HepG2 (cell line): ENCODE data around the gene QDPR. TPM values are rescaled to one million over a fixed set of nuclear protein-coding genes. Genes with fewer than 3 reads are reported as not detected.

Experiments
- FOXO4 ChIP-seq: sonication (generic); formaldehyde crosslinking; conservative IDR thresholded peaks from 2 replicates; pipeline ENCODE4 v1.8.1; 2023; ENCODE audit warnings: missing genetic modification reagents
- GZF1 ChIP-seq: sonication (generic); formaldehyde crosslinking; IDR thresholded peaks from 2 replicates; pipeline ENCODE4 v1.5.1; 2020; ENCODE audit warnings: mild to moderate bottlenecking, missing genetic modification reagents
- HDAC2 ChIP-seq: sonication (generic); formaldehyde crosslinking; IDR thresholded peaks from 2 replicates; pipeline ENCODE4 v1.4.0; 2020; ENCODE audit warnings: missing genetic modification reagents
- IRX3 ChIP-seq: sonication (generic); formaldehyde crosslinking; IDR thresholded peaks from 2 replicates; pipeline ENCODE4 v1.8.1; 2023; ENCODE audit warnings: mild to moderate bottlenecking, low read depth, missing genetic modification reagents, borderline replicate concordance
- MTA3 ChIP-seq: sonication (generic); formaldehyde crosslinking; IDR thresholded peaks from 2 replicates; pipeline ENCODE4 v1.4.0; 2020; ENCODE audit warnings: missing genetic modification reagents
- PITX1 ChIP-seq: sonication (generic); formaldehyde crosslinking; IDR thresholded peaks from 2 replicates; pipeline ENCODE4 v1.5.1; 2020; ENCODE audit warnings: mild to moderate bottlenecking, missing genetic modification reagents
- RFX5 ChIP-seq: IDR thresholded peaks from 2 replicates; pipeline ENCODE4 v1.6.1; 2011; ENCODE audit warnings: low read depth, low read length, improper control_type of control experiment
- RORA ChIP-seq: sonication (generic); formaldehyde crosslinking; IDR thresholded peaks from 2 replicates; pipeline ENCODE4 v1.5.0; 2020; ENCODE audit warnings: mild to moderate bottlenecking, missing genetic modification reagents, moderate library complexity
- SOX13 ChIP-seq, 3 experiments: fragments of 450-650 bp in 1 of 3; sonication (generic) in 1 of 3; formaldehyde crosslinking in 1 of 3; IDR thresholded peaks in 2 of 3; conservative IDR thresholded peaks in 1 of 3; 2 replicates each; pipeline versions ENCODE4 v1.5.0 to v1.6.1; 2016 to 2020; ENCODE audit warnings: antibody characterized with exemption in 1 of 3, mild to moderate bottlenecking in 1 of 3, missing compliant biosample characterization in 1 of 3, missing genetic modification reagents in 1 of 3, moderate library complexity in 1 of 3
- SRF ChIP-seq: IDR thresholded peaks from 2 replicates; pipeline ENCODE4 v1.6.1; 2011; ENCODE audit warnings: mild to moderate bottlenecking, low read depth, low read length, moderate library complexity
- TAF15 ChIP-seq: fragments of 200-400 bp; formaldehyde crosslinking; IDR thresholded peaks from one replicate; pipeline ENCODE4 v1.6.1; 2018; ENCODE audit warnings: mild to moderate bottlenecking, low read depth, low read length; ENCODE audit not compliant: poor library complexity, severe bottlenecking
- TARDBP ChIP-seq: sonication (generic); formaldehyde crosslinking; IDR thresholded peaks from 2 replicates; pipeline ENCODE4 v1.8.0; 2022; ENCODE audit warnings: mild to moderate bottlenecking, missing genetic modification reagents
- TEAD3 ChIP-seq: optimal IDR thresholded peaks from 2 replicates; pipeline ENCODE3; 2016; ENCODE audit warnings: borderline replicate concordance
- TGIF2 ChIP-seq: IDR thresholded peaks from 2 replicates; pipeline ENCODE4 v1.6.1; 2016; ENCODE audit warnings: control low read depth, missing compliant biosample characterization
- ZBTB4 ChIP-seq: sonication (generic); formaldehyde crosslinking; IDR thresholded peaks from 2 replicates; pipeline ENCODE4 v1.4.0; 2020; ENCODE audit warnings: missing genetic modification reagents, mild to moderate bottlenecking, borderline replicate concordance
- ZBTB7A ChIP-seq: sonication (generic); formaldehyde crosslinking; IDR thresholded peaks from 2 replicates; pipeline ENCODE4 v1.8.0; 2022; ENCODE audit warnings: mild to moderate bottlenecking, missing genetic modification reagents
- ZNF230 ChIP-seq: sonication (generic); formaldehyde crosslinking; IDR thresholded peaks from 2 replicates; pipeline ENCODE4 v1.4.0; 2020; ENCODE audit warnings: mild to moderate bottlenecking, missing genetic modification reagents
- ZNF501 ChIP-seq: sonication (generic); formaldehyde crosslinking; IDR thresholded peaks from 2 replicates; pipeline ENCODE4 v1.5.1; 2020; ENCODE audit warnings: mild to moderate bottlenecking, moderate library complexity, missing genetic modification reagents
- ZNF782 ChIP-seq: sonication (generic); formaldehyde crosslinking; IDR thresholded peaks from 2 replicates; pipeline ENCODE4 v1.4.0; 2020; ENCODE audit warnings: missing genetic modification reagents, mild to moderate bottlenecking, borderline replicate concordance
- polyA plus RNA-seq, 8 experiments: library from polyadenylated mRNA; depleted of rRNA in 3 of 8; stranded (reverse) in 7 of 8; unstranded in 1 of 8; fragments of >200 nt; fragmentation: Illumina TruSeq in 4 of 8; extraction: Trizol in 4 of 8; gene quantifications; 2 replicates each; pipeline versions ENCODE4 v1.2.1 to v1.2.3, GENCODE V29; 2011 to 2016; ENCODE audit warnings: low read depth in 4 of 8, missing spikeins in 1 of 8, mixed read lengths in 1 of 8; ENCODE audit not compliant: insufficient read depth in 1 of 8
- total RNA-seq, 5 experiments: library from RNA; depleted of rRNA; stranded (reverse); fragments of >200 nt; fragmentation: Illumina TruSeq; extraction: Trizol; gene quantifications; 2 replicates each; pipeline ENCODE4 v1.2.3, GENCODE V29; 2016; ENCODE audit warnings: low read depth in 1 of 5
- TF ChIP-seq, protein P1 (sequence below): sonication (generic); formaldehyde crosslinking; IDR thresholded peaks from 2 replicates; pipeline ENCODE4 v1.9.0; 2021; ENCODE audit warnings: missing genetic modification reagents, borderline replicate concordance
- TF ChIP-seq, protein P2 (sequence below): sonication (generic); formaldehyde crosslinking; IDR thresholded peaks from 2 replicates; pipeline ENCODE4 v1.5.1; 2020; ENCODE audit warnings: mild to moderate bottlenecking, moderate library complexity, missing genetic modification reagents

The QDPR gene
- total and polyA plus RNA-seq, 2 of the 13 experiments (the other 11 are each of a cell fraction or from before 2014, with no cell fraction given), result 9.9 to 95.5 TPM

- TF ChIP-seq, protein P1, sequence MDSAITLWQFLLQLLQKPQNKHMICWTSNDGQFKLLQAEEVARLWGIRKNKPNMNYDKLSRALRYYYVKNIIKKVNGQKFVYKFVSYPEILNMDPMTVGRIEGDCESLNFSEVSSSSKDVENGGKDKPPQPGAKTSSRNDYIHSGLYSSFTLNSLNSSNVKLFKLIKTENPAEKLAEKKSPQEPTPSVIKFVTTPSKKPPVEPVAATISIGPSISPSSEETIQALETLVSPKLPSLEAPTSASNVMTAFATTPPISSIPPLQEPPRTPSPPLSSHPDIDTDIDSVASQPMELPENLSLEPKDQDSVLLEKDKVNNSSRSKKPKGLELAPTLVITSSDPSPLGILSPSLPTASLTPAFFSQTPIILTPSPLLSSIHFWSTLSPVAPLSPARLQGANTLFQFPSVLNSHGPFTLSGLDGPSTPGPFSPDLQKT (CRISPR knock-in tag), result no peak
- peak; percentile 85 for TF ChIP-seq HDAC2 (CRISPR knock-in tag)
- no peak for TF ChIP-seq ZNF782
- no peak for TF ChIP-seq ZBTB7A (CRISPR knock-in tag)
- no peak for TF ChIP-seq TAF15
- no peak for TF ChIP-seq ZNF230
- TF ChIP-seq SRF, result no peak
- TF ChIP-seq IRX3 (CRISPR knock-in tag), result no peak
- TF ChIP-seq PITX1, result no peak
- no peak for TF ChIP-seq GZF1 (CRISPR knock-in tag)
- TF ChIP-seq SOX13 (IDR thresholded peaks at IDR 0.05), result no peak
- TF ChIP-seq SOX13 (CRISPR knock-in tag; conservative IDR thresholded peaks at IDR 0.05 in 1 of 2, IDR thresholded peaks at IDR 0.05 in 1 of 2), result peak in 1 of 2 experiments; percentile 70; a peak in 1 of 4 replicates
- TF ChIP-seq TARDBP (CRISPR knock-in tag), result no peak
- TF ChIP-seq ZNF501 (CRISPR knock-in tag), result peak; percentile 42; the same call in 1 of the 2 replicates
- TF ChIP-seq MTA3 (CRISPR knock-in tag), result no peak
- no peak for TF ChIP-seq FOXO4 (CRISPR knock-in tag)
- TF ChIP-seq RORA (CRISPR knock-in tag), result no peak
- TF ChIP-seq RFX5, result no peak
- TF ChIP-seq TGIF2, result no peak
- TF ChIP-seq, protein P2, sequence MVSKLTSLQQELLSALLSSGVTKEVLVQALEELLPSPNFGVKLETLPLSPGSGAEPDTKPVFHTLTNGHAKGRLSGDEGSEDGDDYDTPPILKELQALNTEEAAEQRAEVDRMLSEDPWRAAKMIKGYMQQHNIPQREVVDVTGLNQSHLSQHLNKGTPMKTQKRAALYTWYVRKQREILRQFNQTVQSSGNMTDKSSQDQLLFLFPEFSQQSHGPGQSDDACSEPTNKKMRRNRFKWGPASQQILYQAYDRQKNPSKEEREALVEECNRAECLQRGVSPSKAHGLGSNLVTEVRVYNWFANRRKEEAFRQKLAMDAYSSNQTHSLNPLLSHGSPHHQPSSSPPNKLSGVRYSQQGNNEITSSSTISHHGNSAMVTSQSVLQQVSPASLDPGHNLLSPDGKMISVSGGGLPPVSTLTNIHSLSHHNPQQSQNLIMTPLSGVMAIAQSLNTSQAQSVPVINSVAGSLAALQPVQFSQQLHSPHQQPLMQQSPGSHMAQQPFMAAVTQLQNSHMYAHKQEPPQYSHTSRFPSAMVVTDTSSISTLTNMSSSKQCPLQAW, result peak; percentile 60; the same call in 1 of the 2 replicates
- peak; percentile 24 for TF ChIP-seq TEAD3 (CRISPR knock-in tag)
- 0 out of 2 replicates have a peak, but pooled peaks have one; percentile 37 for TF ChIP-seq ZBTB4
These were observed 21.3 kb downstream of the QDPR start (continued) for GRCh38 chr4:17490575-17491059.
